Measurements from ENCODE around the gene ELN.
"Not testable (repeated sequence)": the region's sequence is repeated elsewhere in the genome, so short reads cannot be mapped to it uniquely, and the experiment has no call there.

The ELN gene

GRCh38 chr7:74002474-74003017 lies 25.4 kb upstream of the ELN start:
- DNase-seq = peak; percentile 76

- peak; percentile 21 for DNase-seq
Observed at GRCh38 chr7:74003621-74004020, 24.4 kb upstream of the ELN start.

- no peak for DNase-seq
Observed at GRCh38 chr7:74006032-74006431, 21.9 kb upstream of the ELN start.

GRCh38 chr7:74006451-74007241 lies 21.3 kb upstream of the ELN start:
- no peak for DNase-seq

GRCh38 chr7:74007242-74007567 lies 20.8 kb upstream of the ELN start:
- DNase-seq = no peak

- DNase-seq = no peak
Observed at GRCh38 chr7:74008687-74009086, 19.3 kb upstream of the ELN start.

GRCh38 chr7:74009719-74010118 lies 18.3 kb upstream of the ELN start:
- no peak for DNase-seq

GRCh38 chr7:74010407-74010806 lies 17.6 kb upstream of the ELN start:
- no peak for DNase-seq

- not testable (repeated sequence) for DNase-seq
Observed at GRCh38 chr7:74011421-74011820, 16.6 kb upstream of the ELN start.

GRCh38 chr7:74012842-74013249 lies 15.1 kb upstream of the ELN start:
- no peak for DNase-seq

GRCh38 chr7:74013539-74014272 lies 14.3 kb upstream of the ELN start:
- DNase-seq = no peak

- DNase-seq = no peak
Observed at GRCh38 chr7:74014931-74015330, 13.0 kb upstream of the ELN start.

- no peak for DNase-seq
Observed at GRCh38 chr7:74015670-74016069, 12.3 kb upstream of the ELN start.

- no peak for DNase-seq
Observed at GRCh38 chr7:74017125-74017524, 10.8 kb upstream of the ELN start.

- DNase-seq = no peak
Observed at GRCh38 chr7:74018246-74018895, 9.6 kb upstream of the ELN start.

GRCh38 chr7:74019149-74019548 lies 8.8 kb upstream of the ELN start:
- DNase-seq = no peak

- DNase-seq = no peak
Observed at GRCh38 chr7:74020390-74020789, 7.6 kb upstream of the ELN start.

GRCh38 chr7:74021546-74022320 lies 6.2 kb upstream of the ELN start:
- DNase-seq = no peak

GRCh38 chr7:74022507-74022906 lies 5.5 kb upstream of the ELN start:
- DNase-seq = no peak

GRCh38 chr7:74023092-74023536 lies 4.9 kb upstream of the ELN start:
- DNase-seq = peak; percentile 16

GRCh38 chr7:74023786-74024185 lies 4.2 kb upstream of the ELN start:
- no peak for DNase-seq

GRCh38 chr7:74025146-74025545 lies 2.8 kb upstream of the ELN start:
- no peak for DNase-seq

GRCh38 chr7:74025730-74026129 lies 2.2 kb upstream of the ELN start:
- DNase-seq = no peak

Measured in suppressor macrophage treated with lipopolysaccharide for 4 hours (primary cell).